Parathyroid adenoma (tissue), 2 donors: Measurements from ENCODE around the gene ACOT8.

ENCODE experiments used
- H2AFZ ChIP-seq: fragments of 300-600 bp; sonication (generic); one replicate; pipeline ENCODE4 v1.7.0; 2017; ENCODE audit warnings: antibody characterized with exemption, mild to moderate bottlenecking
- H3K27ac ChIP-seq: fragments of 300-600 bp; sonication (generic); one replicate; pipeline ENCODE4 v1.7.0; 2017
- H3K27me3 ChIP-seq: fragments of 300-600 bp; sonication (generic); one replicate; pipeline ENCODE4 v1.7.0; 2017; ENCODE audit warnings: low read length; ENCODE audit not compliant: control insufficient read depth, insufficient read depth
- H3K36me3 ChIP-seq: fragments of 300-600 bp; sonication (generic); one replicate; pipeline ENCODE4 v1.7.0; 2017; ENCODE audit warnings: low read length; ENCODE audit not compliant: control insufficient read depth, insufficient read depth
- H3K4me1 ChIP-seq: fragments of 300-600 bp; sonication (generic); one replicate; pipeline ENCODE4 v1.7.0; 2017; ENCODE audit warnings: control low read depth
- H3K4me2 ChIP-seq: fragments of 300-600 bp; sonication (generic); one replicate; pipeline ENCODE4 v1.7.0; 2017; ENCODE audit warnings: low read length
- H3K4me3 ChIP-seq: fragments of 300-600 bp; sonication (generic); one replicate; pipeline ENCODE4 v1.7.0; 2017; ENCODE audit warnings: low read depth, low read length
- H3K79me2 ChIP-seq: fragments of 300-600 bp; sonication (generic); one replicate; pipeline ENCODE4 v1.7.0; 2017; ENCODE audit warnings: control low read depth
- H3K9ac ChIP-seq: fragments of 300-600 bp; sonication (generic); one replicate; pipeline ENCODE4 v1.7.0; 2017; ENCODE audit warnings: mild to moderate bottlenecking
- H3K9me3 ChIP-seq: fragments of 300-600 bp; sonication (generic); one replicate; pipeline ENCODE4 v1.7.0; 2017; ENCODE audit warnings: low read length; ENCODE audit not compliant: control insufficient read depth
- TF ChIP-seq, protein P1 (sequence below): fragments of 300-600 bp; sonication (generic); IDR thresholded peaks from one replicate; pipeline ENCODE4 v1.7.0; 2017; ENCODE audit warnings: antibody characterized with exemption, mild to moderate bottlenecking
- donor health status: primary hyperparathyroidism.

The ACOT8 gene

DNA sequence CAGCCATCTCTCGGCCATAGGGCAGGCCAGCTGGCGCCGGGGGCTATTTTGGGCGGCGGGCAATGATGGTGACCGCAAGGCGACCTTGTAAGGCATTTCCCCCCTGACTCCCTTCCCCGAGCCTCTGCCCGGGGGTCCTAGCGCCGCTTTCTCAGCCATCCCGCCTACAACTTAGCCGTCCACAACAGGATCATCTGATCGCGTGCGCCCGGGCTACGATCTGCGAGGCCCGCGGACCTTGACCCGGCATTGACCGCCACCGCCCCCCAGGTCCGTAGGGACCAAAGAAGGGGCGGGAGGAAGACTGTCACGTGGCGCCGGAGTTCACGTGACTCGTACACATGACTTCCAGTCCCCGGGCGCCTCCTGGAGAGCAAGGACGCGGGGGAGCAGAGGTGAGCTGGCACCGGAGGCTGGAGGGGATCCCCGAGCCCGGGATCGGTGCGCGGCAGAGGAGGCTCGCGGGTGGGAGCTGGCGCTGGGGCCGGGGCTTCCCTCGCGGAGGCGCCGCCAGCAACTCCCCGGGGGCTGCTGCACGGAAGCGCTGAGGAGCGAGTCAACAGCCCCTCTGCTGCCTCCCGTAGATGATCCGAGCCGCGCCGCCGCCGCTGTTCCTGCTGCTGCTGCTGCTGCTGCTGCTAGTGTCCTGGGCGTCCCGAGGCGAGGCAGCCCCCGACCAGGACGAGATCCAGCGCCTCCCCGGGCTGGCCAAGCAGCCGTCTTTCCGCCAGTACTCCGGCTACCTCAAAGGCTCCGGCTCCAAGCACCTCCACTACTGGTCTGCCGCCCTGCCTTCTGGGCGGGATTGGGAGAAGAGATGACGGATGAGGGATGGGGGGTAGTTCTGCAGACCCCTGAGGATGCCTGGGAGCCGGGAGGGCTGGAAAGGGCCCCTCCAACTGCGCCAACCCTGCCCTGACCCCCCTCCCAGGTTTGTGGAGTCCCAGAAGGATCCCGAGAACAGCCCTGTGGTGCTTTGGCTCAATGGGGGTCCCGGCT, 34.1 kb upstream of the ACOT8 start, which contains the start of the genes CTSA and NEURL2:
Gene CTSA, plus strand, starts transcription at position 351 of the 999 bp plus-strand sequence. Its CDS starts 234 bp downstream, at position 585.
Gene NEURL2, minus strand, starts transcription at position 224 of the 999 bp plus-strand sequence. Its CDS starts 217 bp downstream, at position 7.
- no peaks in the 10 kb centered on the region for H3K27me3 ChIP-seq
- TF ChIP-seq, protein P1, sequence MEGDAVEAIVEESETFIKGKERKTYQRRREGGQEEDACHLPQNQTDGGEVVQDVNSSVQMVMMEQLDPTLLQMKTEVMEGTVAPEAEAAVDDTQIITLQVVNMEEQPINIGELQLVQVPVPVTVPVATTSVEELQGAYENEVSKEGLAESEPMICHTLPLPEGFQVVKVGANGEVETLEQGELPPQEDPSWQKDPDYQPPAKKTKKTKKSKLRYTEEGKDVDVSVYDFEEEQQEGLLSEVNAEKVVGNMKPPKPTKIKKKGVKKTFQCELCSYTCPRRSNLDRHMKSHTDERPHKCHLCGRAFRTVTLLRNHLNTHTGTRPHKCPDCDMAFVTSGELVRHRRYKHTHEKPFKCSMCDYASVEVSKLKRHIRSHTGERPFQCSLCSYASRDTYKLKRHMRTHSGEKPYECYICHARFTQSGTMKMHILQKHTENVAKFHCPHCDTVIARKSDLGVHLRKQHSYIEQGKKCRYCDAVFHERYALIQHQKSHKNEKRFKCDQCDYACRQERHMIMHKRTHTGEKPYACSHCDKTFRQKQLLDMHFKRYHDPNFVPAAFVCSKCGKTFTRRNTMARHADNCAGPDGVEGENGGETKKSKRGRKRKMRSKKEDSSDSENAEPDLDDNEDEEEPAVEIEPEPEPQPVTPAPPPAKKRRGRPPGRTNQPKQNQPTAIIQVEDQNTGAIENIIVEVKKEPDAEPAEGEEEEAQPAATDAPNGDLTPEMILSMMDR, result no peak
- no peaks in the 10 kb centered on the region for H3K9me3 ChIP-seq
- H3K4me3 ChIP-seq, result peak within 1 kb of the TSS; percentile 92
- H3K4me2 ChIP-seq, result peak within 1 kb of the TSS; percentile 97
- H3K4me1 ChIP-seq, result peaks cover 3% of the 10 kb centered on the region
- H3K27ac ChIP-seq, result peak within 1 kb of the TSS; percentile 47
- H3K9ac ChIP-seq, result peak within 1 kb of the TSS; percentile 25
- no peaks in the 10 kb centered on the region for H3K79me2 ChIP-seq
- no peaks in the 10 kb centered on the region for H3K36me3 ChIP-seq
- H2AFZ ChIP-seq, result peak within 1 kb of the TSS; percentile 84

DNA sequence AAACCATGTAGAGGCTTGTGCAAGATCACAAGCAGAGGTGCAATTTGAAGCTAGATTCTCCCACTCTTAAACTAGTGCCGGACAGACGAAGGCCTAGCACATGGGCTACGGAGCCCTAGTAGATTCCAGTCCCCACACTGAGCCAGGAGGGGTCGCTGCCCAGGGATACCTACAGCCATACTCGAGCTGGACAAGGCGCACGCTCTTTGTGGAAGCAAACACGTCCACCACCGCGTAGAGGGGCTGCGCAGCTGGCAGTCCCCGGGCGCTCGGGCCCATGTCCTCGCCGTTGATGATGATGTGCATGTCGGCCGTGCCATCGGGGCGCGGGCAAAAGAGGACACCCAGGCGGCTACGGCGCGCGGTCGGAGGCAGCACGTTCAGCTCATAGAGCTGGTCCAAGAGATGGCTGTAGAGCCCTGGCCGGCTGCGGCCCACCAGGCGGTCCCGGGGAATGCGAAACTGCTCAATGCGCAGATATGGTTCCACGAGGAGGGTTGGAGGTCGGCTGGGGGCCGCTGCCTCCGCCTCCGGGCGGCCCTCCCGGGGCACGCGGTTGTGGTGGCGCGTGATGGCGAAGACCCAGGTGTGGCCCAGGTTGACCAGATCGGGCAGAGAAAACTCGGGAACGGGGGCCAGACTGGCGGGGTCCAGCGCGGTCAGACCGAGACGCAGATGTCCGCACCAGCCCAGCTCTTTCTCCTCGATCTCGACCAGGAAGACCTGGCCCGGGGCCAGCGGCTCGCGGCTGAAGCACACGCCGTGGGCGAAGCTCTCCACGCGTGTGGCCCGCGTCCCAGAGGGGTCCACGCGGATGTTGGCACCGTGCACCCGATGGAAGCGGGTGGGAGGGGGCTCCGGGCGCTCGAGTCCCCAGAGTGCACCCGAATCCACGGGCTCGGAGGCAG, 33.1 kb upstream of the ACOT8 start:
- H3K79me2 ChIP-seq, result no peaks in the 10 kb centered on the region
- peak overlapping the region; percentile 84 for H2AFZ ChIP-seq
- H3K36me3 ChIP-seq, result no peaks in the 10 kb centered on the region
- peak overlapping the region; percentile 92 for H3K4me3 ChIP-seq
- H3K4me1 ChIP-seq, result peaks cover 3% of the 10 kb centered on the region
- no peaks in the 10 kb centered on the region for H3K27me3 ChIP-seq
- no peak overlapping the region for H3K9ac ChIP-seq
- peak overlapping the region; percentile 97 for H3K4me2 ChIP-seq
- TF ChIP-seq, protein P1, result peak; percentile 60
- peak overlapping the region; percentile 47 for H3K27ac ChIP-seq
- no peaks in the 10 kb centered on the region for H3K9me3 ChIP-seq

DNA sequence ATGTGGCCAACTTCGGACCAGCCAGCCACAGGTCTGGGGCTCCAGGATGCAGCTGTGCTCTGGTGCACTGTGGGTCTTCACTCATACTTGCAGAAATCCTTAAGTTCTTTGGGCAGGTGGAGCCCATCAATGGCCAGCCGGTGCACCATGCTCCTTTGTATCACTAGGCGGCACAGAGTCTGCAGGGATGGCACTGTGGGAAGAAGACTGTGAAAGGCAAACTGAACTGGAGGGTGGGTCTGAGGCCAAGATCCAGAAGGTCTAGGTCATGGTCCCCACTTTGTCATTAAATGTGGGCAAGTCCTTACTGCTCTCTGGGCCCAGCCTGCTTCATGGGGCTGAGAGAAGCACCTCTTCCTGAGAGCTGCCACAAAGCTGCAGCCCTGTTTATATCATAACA, 31.5 kb upstream of the ACOT8 start:
- Histone ChIP-seq H2AFZ (no peak overlapping the region), H3K4me2 (no peak overlapping the region), H3K79me2 (no peaks in the 10 kb centered on the region), H3K9ac (no peak overlapping the region), H3K27ac (no peak overlapping the region), H3K27me3 (no peaks in the 10 kb centered on the region), H3K4me1 (peaks cover 3% of the 10 kb centered on the region), H3K4me3 (no peak overlapping the region), H3K9me3 (no peaks in the 10 kb centered on the region), H3K36me3 (no peaks in the 10 kb centered on the region)
- TF ChIP-seq, protein P1, result no peak

DNA sequence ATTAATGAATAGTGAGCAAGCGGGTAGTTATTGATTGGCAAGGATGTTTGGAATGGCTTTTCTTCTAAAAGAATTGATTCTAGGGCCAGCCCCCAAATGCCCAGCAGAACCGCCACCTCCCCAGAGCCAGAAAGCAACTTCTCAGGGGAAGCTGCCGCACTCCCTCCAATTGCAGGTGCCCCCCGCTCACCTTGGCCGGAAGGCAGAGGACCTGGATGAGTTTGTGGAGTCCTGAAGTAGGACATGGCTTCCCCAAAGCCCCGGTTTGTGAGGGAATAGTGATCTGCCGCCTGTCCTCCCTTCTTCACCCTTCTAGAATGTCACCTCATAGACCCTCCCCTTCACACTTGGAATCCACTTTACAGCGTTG, 30.1 kb upstream of the ACOT8 start, which contains the start of gene SPATA25:
Gene SPATA25, minus strand, starts transcription at position 277 of the 370 bp plus-strand sequence. Its CDS starts 32 bp downstream, at position 245.
- Histone ChIP-seq H3K9me3 (no peaks in the 10 kb centered on the region), H3K27ac (no peak within 1 kb of the TSS), H2AFZ (no peak within 1 kb of the TSS), H3K36me3 (no peaks in the 10 kb centered on the region), H3K4me2 (no peak within 1 kb of the TSS), H3K27me3 (no peaks in the 10 kb centered on the region), H3K4me1 (peaks cover 3% of the 10 kb centered on the region), H3K79me2 (no peaks in the 10 kb centered on the region), H3K9ac (no peak within 1 kb of the TSS), H3K4me3 (no peak within 1 kb of the TSS)
- TF ChIP-seq, protein P1, result no peak
